Erythroblast (primary cell): ENCODE measurements around the gene MYO10.

Source experiments
- GATA1 ChIP-seq: IDR thresholded peaks from 2 replicates; pipeline ENCODE4 v1.6.1; 2011; ENCODE audit warnings: low read depth, mild to moderate bottlenecking, control low read depth, low read length, moderate library complexity
- POLR2A ChIP-seq: IDR thresholded peaks from 2 replicates; pipeline ENCODE4 v1.6.1; 2011; ENCODE audit warnings: mild to moderate bottlenecking, low read length

GRCh38 chr5:16721151-16722096 is 214.7 kb downstream of the MYO10 start:
- no peak for TF ChIP-seq POLR2A
- no peak for TF ChIP-seq GATA1
